Vagina (tissue), 2 donors: Measurements from ENCODE around the gene ARID4B.

Source experiments
- CTCF ChIP-seq, 3 experiments: fragments of 450-650 bp in 2 of 3; fragments of 200-600 bp in 1 of 3; sonication (generic) in 1 of 3; IDR thresholded peaks; one replicate each; pipeline ENCODE4 v1.5.1; 2017 to 2019; ENCODE audit warnings: antibody characterized with exemption in 3 of 3, mild to moderate bottlenecking in 2 of 3, moderate library complexity in 2 of 3
- POLR2A ChIP-seq, 2 donors: fragments of 450-650 bp; IDR thresholded peaks; one replicate each; pipeline ENCODE4 v1.6.1; 2017; ENCODE audit warnings: antibody characterized with exemption in 2 of 2, mild to moderate bottlenecking in 2 of 2, moderate library complexity in 2 of 2
- POLR2AphosphoS5 ChIP-seq, 2 donors: sonication (generic); formaldehyde crosslinking; IDR thresholded peaks; one replicate each; pipeline ENCODE4 v1.9.0; 2017; ENCODE audit warnings: antibody characterized with exemption in 2 of 2, mild to moderate bottlenecking in 2 of 2, low read depth in 1 of 2; ENCODE audit not compliant: insufficient read depth in 1 of 2

- TF ChIP-seq CTCF (IDR thresholded peaks at IDR 0.05): no peak
- TF ChIP-seq POLR2A (IDR thresholded peaks at IDR 0.05): no peak
- no peak for TF ChIP-seq POLR2AphosphoS5 (IDR thresholded peaks at IDR 0.05; ENCODE audit: insufficient read depth in 1 of 2, low read depth in 1 of 2)
Measured at GRCh38 chr1:235268379-235269125, 59.4 kb downstream of the ARID4B start.
